H54 (cell line): ENCODE data around the gene NIT1.
A peak's percentile ranks its signal among the peaks of the same experiment; 100 is the strongest.

Experiments used
- DNase-seq: peaks from one replicate; pipeline ENCODE4 v3.0.0; 2011; ENCODE audit warnings: low spot score, mixed read lengths; ENCODE audit not compliant: insufficient read length
- FAIRE-seq: peaks from 3 replicates; lab custom pipeline; 2011; peaks lifted over from hg19 to GRCh38; lab: Jason Lieb, UNC
- POLR2A ChIP-seq: IDR thresholded peaks from 2 replicates; pipeline ENCODE4 v1.6.1; 2011; ENCODE audit warnings: low read depth, mild to moderate bottlenecking, low read length

The NIT1 gene

GRCh38 chr1:161117759-161118581 lies at the start of gene NIT1, which contains the start of gene PFDN2:
NIT1 (plus strand) TSS chr1:161118105; CDS start chr1:161118177, 72 bp downstream.
PFDN2 (minus strand) TSS chr1:161118037; CDS start chr1:161118026, 11 bp downstream.
- FAIRE-seq: no peak
- peak; percentile 95 for TF ChIP-seq POLR2A
- DNase-seq: peak; percentile 79

GRCh38 chr1:161068306-161069234 lies 49.3 kb upstream of the NIT1 start:
- no peak for FAIRE-seq
- TF ChIP-seq POLR2A: no peak
- no peak for DNase-seq

- TF ChIP-seq POLR2A: no peak
- DNase-seq (no peak), FAIRE-seq (no peak)
These were observed 48.7 kb upstream of the NIT1 start for GRCh38 chr1:161069241-161069640.

GRCh38 chr1:161069731-161070270 lies 48.1 kb upstream of the NIT1 start, which contains the start of gene ARHGAP30:
ARHGAP30 (minus strand) TSS chr1:161069891; CDS start chr1:161069624, 267 bp downstream.
- FAIRE-seq: no peak
- TF ChIP-seq POLR2A: no peak
- no peak for DNase-seq

GRCh38 chr1:161070761-161071160 lies 47.1 kb upstream of the NIT1 start:
- TF ChIP-seq POLR2A: no peak
- no peak for DNase-seq
- FAIRE-seq: no peak

GRCh38 chr1:161071886-161072371 lies 46.0 kb upstream of the NIT1 start:
- DNase-seq (peak; percentile 54), FAIRE-seq (no peak)
- no peak for TF ChIP-seq POLR2A

GRCh38 chr1:161072751-161073449 lies 45.0 kb upstream of the NIT1 start:
- TF ChIP-seq POLR2A: no peak
- FAIRE-seq (no peak), DNase-seq (no peak)

- no peak for TF ChIP-seq POLR2A
- FAIRE-seq (no peak), DNase-seq (no peak)
These were observed 44.3 kb upstream of the NIT1 start for GRCh38 chr1:161073474-161074121.

- no peak for TF ChIP-seq POLR2A
- DNase-seq: no peak
- no peak for FAIRE-seq
These were observed 43.1 kb upstream of the NIT1 start for GRCh38 chr1:161074676-161075368.

GRCh38 chr1:161076410-161076809 lies 41.5 kb upstream of the NIT1 start:
- DNase-seq (no peak), FAIRE-seq (no peak)
- no peak for TF ChIP-seq POLR2A

- no peak for FAIRE-seq
These were observed 40.5 kb upstream of the NIT1 start for GRCh38 chr1:161077426-161077825.

More at GRCh38 chr1:161077426-161077825, 40.5 kb upstream of the NIT1 start:
- no peak for DNase-seq
- no peak for TF ChIP-seq POLR2A
